HG03342 (cell line): ENCODE data around the gene ISL1.

ENCODE experiments used
- ATAC-seq: cut with Tn5 transposase; IDR thresholded peaks from one replicate; pipeline ENCODE4 v1.9.1; 2021; ENCODE audit warnings: mild to moderate bottlenecking, moderate library complexity; ENCODE audit not compliant: unreplicated experiment

Gene ISL1

DNA sequence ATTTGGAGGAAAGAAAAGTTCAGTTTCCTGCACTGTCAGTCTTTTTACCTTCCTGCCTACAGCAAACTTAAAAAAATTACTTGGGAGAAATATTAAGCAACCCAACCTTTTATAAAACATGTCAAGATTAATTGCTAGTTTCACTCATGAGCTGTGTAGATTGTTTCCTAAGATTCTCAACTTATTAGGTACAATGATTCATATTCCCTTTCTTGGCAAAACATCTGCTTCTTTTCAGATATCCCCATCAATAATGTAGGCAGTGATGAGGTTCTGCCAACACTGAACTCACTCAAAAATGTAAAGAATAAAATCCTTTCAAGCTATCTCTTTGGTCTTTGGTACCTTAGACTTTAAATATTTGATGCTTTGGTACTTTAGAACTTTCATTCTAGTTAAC is 56.0 kb downstream of the ISL1 start:
- ATAC-seq, result no peak
